HG03159 (cell line): Measurements from ENCODE around the gene C20orf204.

Source experiments
- ATAC-seq: cut with Tn5 transposase; IDR thresholded peaks from one replicate; pipeline ENCODE4 v1.9.1; 2021; ENCODE audit warnings: mild to moderate bottlenecking, moderate library complexity; ENCODE audit not compliant: unreplicated experiment

Gene C20orf204

GRCh38 chr20:64041040-64041780, 5.2 kb downstream of the C20orf204 start:
- no peak for ATAC-seq

DNA sequence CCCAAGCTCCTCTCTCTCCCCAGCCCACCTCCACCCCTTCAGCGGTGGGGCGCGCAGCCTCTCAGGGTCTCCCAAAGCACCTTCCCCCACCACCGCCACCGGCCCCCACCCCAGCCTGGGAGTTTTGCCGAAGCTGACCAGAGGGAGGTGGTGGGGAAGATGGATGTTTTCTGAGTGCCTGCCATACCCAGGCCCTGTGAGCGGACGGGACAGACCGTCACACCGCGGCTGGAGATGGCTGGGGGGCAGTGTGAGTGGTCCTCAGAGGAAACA, 5.7 kb downstream of the C20orf204 start:
- ATAC-seq, result no peak

GRCh38 chr20:64042054-64042781, 6.2 kb downstream of the C20orf204 start:
- no peak for ATAC-seq

- no peak for ATAC-seq
Measured at GRCh38 chr20:64043768-64044167, 7.8 kb downstream of the C20orf204 start.

GRCh38 chr20:64044484-64045247, 8.7 kb downstream of the C20orf204 start:
- ATAC-seq, result no peak

GRCh38 chr20:64045346-64046011, 9.5 kb downstream of the C20orf204 start:
- ATAC-seq, result no peak

- ATAC-seq, result no peak
Measured at GRCh38 chr20:64047046-64047389, 11.0 kb downstream of the C20orf204 start.

- ATAC-seq, result no peak
Measured at GRCh38 chr20:64047968-64048401, 12.0 kb downstream of the C20orf204 start.

DNA sequence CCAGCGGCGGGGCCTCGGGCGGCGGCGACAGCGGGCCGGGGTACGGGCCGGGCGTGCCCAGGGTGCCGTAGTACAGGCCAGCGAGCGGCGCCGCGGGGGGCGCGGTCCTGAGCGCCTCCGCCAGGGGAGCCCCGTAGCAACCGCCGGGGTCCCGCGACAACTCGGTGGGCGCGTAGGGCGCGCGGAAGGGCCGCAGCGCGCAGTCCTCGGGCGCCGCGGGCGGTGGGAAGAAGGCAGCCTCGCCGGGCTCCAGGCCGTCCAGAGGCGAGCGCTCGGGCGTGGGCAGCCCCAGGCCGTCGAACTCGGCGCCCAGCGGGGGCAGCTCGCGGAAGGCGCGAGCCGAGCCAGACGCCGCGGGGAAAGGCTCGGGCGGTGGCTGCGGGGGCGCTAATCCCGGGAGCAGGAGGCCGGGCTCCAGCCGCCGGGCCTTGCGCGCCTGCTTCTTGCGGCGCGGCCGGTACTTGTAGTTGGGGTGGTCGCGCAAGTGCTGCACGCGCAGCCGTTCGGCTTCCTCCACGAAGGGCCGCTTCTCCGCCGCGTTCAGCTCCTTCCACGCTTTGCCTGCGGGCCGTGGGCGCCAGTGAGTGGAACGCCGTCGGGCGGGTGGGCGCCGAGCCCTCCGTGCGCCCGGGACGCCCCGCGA, 12.5 kb downstream of the C20orf204 start:
- no peak for ATAC-seq

DNA sequence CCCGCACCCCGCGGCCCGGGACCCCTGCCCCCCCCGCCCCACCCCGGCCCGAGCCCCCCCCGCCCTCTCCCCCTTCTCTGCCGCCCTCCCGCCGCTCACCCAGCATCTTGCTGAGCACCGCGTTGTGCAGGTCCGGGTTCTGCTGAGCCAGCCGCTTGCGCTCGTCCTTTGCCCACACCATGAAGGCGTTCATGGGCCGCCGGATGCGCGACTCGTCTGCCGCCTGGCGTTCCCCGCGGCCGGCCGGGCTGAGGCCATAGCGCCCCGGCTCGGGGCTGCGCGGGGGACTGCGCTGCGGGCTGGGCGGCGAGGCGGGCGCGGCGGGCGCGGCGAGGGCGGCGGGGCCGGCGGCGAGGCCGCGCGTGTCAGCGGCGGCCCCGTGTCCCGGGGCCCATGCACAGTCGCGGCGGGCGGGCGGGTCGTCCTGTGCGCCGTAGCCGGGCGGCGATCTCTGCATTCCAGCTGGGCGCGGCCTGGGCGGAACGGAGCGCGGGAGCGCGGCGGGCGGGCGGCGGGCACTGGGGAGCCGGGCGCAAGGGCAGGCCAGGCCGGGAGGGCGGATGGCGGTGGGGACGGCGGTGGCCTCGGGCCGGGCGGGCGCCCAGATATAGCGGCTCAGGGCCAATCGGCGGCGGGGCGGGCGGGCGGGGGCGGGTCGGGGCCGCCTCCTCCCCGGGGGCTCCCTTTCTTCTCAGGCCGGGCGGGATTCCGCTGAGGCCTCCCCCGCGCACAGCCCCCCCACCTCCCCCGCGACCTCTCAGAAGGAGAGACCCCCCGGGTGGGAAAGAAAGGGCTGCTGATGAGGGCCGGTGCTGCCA, 13.3 kb downstream of the C20orf204 start, which contains the start of gene SOX18:
Gene SOX18, minus strand, starts transcription at position 580 of the 818 bp plus-strand sequence. Its CDS starts 123 bp downstream, at position 457.
- no peak for ATAC-seq

GRCh38 chr20:64049878-64050260, 13.9 kb downstream of the C20orf204 start:
- ATAC-seq, result no peak

DNA sequence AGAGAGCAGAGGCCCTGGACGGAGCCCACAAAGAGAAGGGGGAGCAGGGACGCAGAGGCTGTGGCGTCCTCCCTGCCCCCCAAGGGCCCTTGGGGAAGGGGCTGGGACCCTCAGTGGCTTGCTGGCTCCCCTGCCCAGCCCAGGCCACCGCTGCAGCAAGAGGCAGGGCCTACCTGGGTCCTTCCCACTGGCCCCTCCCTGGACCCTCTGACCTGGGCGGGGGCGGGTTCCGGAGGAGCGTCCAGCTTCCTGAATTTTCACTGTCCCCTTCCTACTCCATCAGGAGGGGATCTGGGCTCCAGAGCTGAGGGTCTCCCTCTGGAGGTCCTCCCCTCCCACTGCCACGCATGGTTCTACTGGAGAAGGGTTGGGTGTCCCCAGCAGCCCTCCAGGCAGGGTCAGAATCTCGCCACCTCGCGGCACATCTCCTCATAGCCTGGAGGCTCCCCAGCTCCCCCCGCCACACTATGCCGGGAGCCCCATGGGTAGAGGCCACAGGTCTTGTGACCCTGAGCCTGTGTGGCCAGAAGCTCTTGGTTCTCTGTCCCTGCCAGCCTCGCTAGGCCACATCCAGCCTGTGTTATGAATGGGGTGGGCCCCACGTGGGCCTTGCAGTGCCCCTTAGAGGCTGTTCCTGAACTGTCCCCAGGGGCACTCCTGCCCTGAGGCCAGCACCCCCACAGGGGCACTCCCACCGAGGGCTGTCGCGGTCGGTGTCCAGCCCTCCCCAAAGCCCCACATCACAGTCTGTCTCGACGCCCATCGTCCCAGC, 14.5 kb downstream of the C20orf204 start:
- ATAC-seq, result no peak

DNA sequence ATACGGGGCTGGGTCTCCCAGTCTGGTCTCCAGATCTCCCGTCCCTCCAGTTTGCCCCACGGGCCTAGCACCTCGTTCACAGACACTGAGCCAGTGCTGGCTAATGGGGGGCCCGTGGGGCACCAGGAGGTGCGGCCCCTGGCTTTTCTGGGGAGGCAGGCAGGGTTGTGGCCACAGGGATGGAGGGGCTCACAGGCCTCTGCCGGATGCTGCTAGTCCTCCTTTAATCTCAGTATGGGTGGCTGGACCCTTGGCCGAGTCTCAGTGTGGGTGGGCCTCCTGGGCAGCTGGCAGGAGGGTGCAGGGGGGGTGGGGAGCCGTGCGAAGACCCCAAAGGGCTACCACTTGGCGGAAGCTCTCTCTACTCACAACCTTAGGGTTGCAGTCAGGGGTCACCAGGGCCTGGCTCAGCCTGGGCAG, 15.1 kb downstream of the C20orf204 start:
- ATAC-seq, result no peak

- no peak for ATAC-seq
Measured at GRCh38 chr20:64051561-64052325, 15.8 kb downstream of the C20orf204 start.

DNA sequence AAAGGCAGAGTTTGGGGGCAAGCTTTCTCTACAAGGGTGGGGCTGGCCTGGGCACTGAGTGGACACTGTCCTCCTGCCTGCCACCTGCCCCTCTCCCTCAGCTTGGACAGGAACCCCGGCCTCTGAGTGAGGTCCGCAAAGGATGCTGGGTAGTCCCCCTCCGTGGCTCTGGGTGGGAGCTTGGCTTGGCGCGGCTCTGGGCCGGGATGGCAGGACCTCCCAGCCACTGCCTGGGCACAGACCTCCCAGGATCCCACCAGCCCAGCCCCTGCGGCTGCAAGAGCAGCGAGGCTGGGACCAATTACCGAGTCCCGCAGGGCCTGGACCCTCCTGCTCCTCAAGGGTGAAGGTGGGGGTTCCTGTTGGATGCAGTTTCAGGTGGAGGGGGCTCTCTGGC, 16.3 kb downstream of the C20orf204 start:
- ATAC-seq, result no peak

DNA sequence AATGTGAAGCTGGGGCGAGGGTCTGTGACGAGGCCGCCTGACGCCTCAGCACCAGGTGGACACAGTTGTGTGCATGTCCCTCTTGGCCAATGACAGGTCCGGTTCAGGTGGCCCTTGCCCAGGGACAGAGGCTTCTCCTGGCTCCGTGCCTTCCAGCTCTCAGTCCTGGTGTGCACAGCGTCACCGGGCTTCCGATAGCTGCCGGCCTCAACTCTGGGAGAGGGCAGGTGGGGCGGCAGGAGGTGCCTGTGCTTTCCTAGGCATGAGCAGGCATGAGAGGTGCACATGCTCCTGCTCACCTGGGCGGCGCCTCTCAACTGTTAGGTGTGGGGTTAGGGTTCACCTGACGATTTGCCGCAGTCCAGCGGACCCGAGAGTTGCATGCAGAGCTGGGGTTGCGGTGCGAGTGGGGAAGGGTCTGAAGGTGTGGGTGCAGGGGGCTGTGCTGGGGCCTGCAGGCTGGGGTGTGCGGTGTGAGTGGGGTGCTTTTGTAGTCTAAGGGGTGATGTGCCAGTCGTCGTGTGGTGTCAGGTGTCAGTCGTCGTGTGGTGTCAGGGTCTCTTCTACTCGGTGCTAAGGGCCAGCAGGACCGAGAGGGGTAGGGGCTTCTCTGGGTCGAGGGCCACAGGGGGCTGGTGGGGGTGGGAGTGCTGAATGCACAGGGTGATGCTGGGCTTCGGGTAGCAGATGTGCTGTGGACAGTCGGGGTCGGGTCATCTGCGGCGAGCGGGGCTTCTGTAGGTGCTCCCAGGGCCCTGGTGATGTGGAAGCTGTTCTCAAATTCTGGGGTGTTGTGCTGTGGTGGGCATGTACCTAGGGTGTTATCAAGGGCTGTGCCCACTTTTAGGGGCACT, 17.2 kb downstream of the C20orf204 start:
- ATAC-seq, result no peak

GRCh38 chr20:64053841-64054661, 18.1 kb downstream of the C20orf204 start:
- ATAC-seq, result no peak
